GM21619 (cell line): ENCODE data around the gene TEX35.
A peak's percentile ranks its signal among the peaks of the same experiment; 100 is the strongest.
"Not testable (repeated sequence)": the region's sequence is repeated elsewhere in the genome, so short reads cannot be mapped to it uniquely, and the experiment has no call there.

Experiments
- ATAC-seq: cut with Tn5 transposase; IDR thresholded peaks from one replicate; pipeline ENCODE4 v1.9.1; 2021; ENCODE audit not compliant: unreplicated experiment

TEX35 gene

GRCh38 chr1:178494569-178494971 lies 18.3 kb upstream of the TEX35 start:
- no peak for ATAC-seq

GRCh38 chr1:178495158-178495557 lies 17.8 kb upstream of the TEX35 start:
- ATAC-seq = no peak

- ATAC-seq = no peak
These were observed 17.0 kb upstream of the TEX35 start for GRCh38 chr1:178495741-178496409.

- no peak for ATAC-seq
These were observed 16.3 kb upstream of the TEX35 start, which contains the start of gene CLEC20A for GRCh38 chr1:178496410-178497135. CLEC20A (minus strand) TSS chr1:178496964; CDS start chr1:178496939, 25 bp downstream.

GRCh38 chr1:178497903-178498478 lies 14.9 kb upstream of the TEX35 start:
- no peak for ATAC-seq

- ATAC-seq = no peak
These were observed 13.8 kb upstream of the TEX35 start for GRCh38 chr1:178498896-178499675.

- ATAC-seq = no peak
These were observed 12.7 kb upstream of the TEX35 start for GRCh38 chr1:178500091-178500770.

- no peak for ATAC-seq
These were observed 11.9 kb upstream of the TEX35 start for GRCh38 chr1:178500936-178501554.

- peak; percentile 83 for ATAC-seq
These were observed 11.1 kb upstream of the TEX35 start for GRCh38 chr1:178501705-178502329.

- no peak for ATAC-seq
These were observed 10.6 kb upstream of the TEX35 start for GRCh38 chr1:178502330-178502714.

- ATAC-seq = no peak
These were observed 10.1 kb upstream of the TEX35 start for GRCh38 chr1:178502856-178503255.

- ATAC-seq = not testable (repeated sequence)
These were observed 9.6 kb upstream of the TEX35 start for GRCh38 chr1:178503316-178503715.

GRCh38 chr1:178503849-178504248 lies 9.1 kb upstream of the TEX35 start:
- no peak for ATAC-seq

- no peak for ATAC-seq
These were observed 8.6 kb upstream of the TEX35 start for GRCh38 chr1:178504286-178504685.

- ATAC-seq = no peak
These were observed 6.7 kb upstream of the TEX35 start for GRCh38 chr1:178506177-178506576.

- no peak for ATAC-seq
These were observed 6.2 kb upstream of the TEX35 start for GRCh38 chr1:178506669-178507068.

- no peak for ATAC-seq
These were observed 3.4 kb upstream of the TEX35 start for GRCh38 chr1:178509414-178510007.

GRCh38 chr1:178510155-178510554 lies 2.8 kb upstream of the TEX35 start:
- no peak for ATAC-seq

GRCh38 chr1:178513278-178513983 lies 522 bp downstream of the TEX35 start:
- ATAC-seq = no peak
